GM12878 (cell line): ENCODE results near the gene TRIM61. TPM values are rescaled to one million over a fixed set of nuclear protein-coding genes. Genes with fewer than 3 reads are reported as not detected.
"Not testable (repeated sequence)": the region's sequence is repeated elsewhere in the genome, so short reads cannot be mapped to it uniquely, and the experiment has no call there.

Source experiments
- ATAC-seq: fragments of 200-7000 bp; cut with Tn5 transposase; 3 replicates; pipeline ENCODE4 v1.9.1; 2020; ENCODE audit warnings: mild to moderate bottlenecking, moderate library complexity
- BruUV-seq: library from RNA; stranded (reverse); fragments of 400-500 nt; replicated peaks from 2 replicates; lab custom pipeline; 2021; lab: Mats Ljungman, UMichigan
- CTCF ChIA-PET: fragments of 300-600 bp; sonication (Branson Sonifier 250); formaldehyde crosslinking; extraction: SDS; loops from one replicate; lab custom pipeline; 2021; ENCODE audit warnings: inconsistent platforms; lab: Yijun Ruan, JAX
- POLR2A ChIA-PET: fragments of 350-600 bp; formaldehyde crosslinking; extraction: SDS; loops from one replicate; lab custom pipeline; 2021; ENCODE audit warnings: inconsistent platforms; lab: Charles Lee
- RAD21 ChIA-PET: fragments of 300-600 bp; sonication (Branson Sonifier 250); formaldehyde crosslinking; loops from one replicate; lab custom pipeline; 2023; ENCODE audit warnings: antibody characterized with exemption; ENCODE audit not compliant: unreplicated experiment; lab: Charles Lee
- SMC1A ChIA-PET: fragments of 300-600 bp; sonication (Branson Sonifier 250); formaldehyde crosslinking; loops from one replicate; lab custom pipeline; 2023; ENCODE audit not compliant: unreplicated experiment, uncharacterized antibody; lab: Charles Lee
- DNase-seq: peaks from one replicate; pipeline ENCODE4 v3.0.0-alpha.2; 2011; ENCODE audit warnings: low read depth, low spot score
- FAIRE-seq: peaks from 3 replicates; lab custom pipeline; 2011; peaks lifted over from hg19 to GRCh38; lab: Jason Lieb, UNC
- H2AFZ ChIP-seq: 2 replicates; pipeline ENCODE4 v1.6.0; 2011; ENCODE audit warnings: low read depth, low read length, control low read depth; ENCODE audit not compliant: control insufficient read depth
- H3K27ac ChIP-seq: 2 replicates; pipeline ENCODE4 v1.5.1; 2011; ENCODE audit warnings: control low read depth; ENCODE audit not compliant: control insufficient read depth, insufficient read depth
- H3K27me3 ChIP-seq, 2 experiments: replicated peaks in 1 of 2; 2 replicates each; pipeline versions ENCODE4 v1.6.0 to v1.6.1; 2011; ENCODE audit warnings: low read length in 1 of 2; ENCODE audit not compliant: control insufficient read depth in 2 of 2, insufficient read depth in 2 of 2
- H3K36me3 ChIP-seq, 2 experiments: 2 replicates each; pipeline ENCODE4 v1.5.1; 2011; ENCODE audit warnings: low read length in 1 of 2; ENCODE audit not compliant: control insufficient read depth in 2 of 2, insufficient read depth in 2 of 2
- H3K4me1 ChIP-seq: 2 replicates; pipeline ENCODE4 v1.6.1; 2011; ENCODE audit warnings: mild to moderate bottlenecking, low read length, moderate library complexity, mixed read lengths; ENCODE audit not compliant: control insufficient read depth, insufficient read depth
- H3K4me2 ChIP-seq: 2 replicates; pipeline ENCODE4 v1.6.0; 2011; ENCODE audit warnings: control low read depth; ENCODE audit not compliant: control insufficient read depth, insufficient read depth
- H3K4me3 ChIP-seq: fragments of 200-600 bp; sonication (generic); 2 replicates; pipeline ENCODE4 v1.5.1; 2016
- H3K79me2 ChIP-seq: 2 replicates; pipeline ENCODE4 v1.6.0; 2011; ENCODE audit warnings: low read length; ENCODE audit not compliant: control insufficient read depth, insufficient read depth
- H3K9ac ChIP-seq: 2 replicates; pipeline ENCODE4 v1.8.0; 2011; ENCODE audit warnings: low read length, control low read depth, mixed read lengths; ENCODE audit not compliant: control insufficient read depth, insufficient read depth
- H3K9me3 ChIP-seq: replicated peaks from 3 replicates; pipeline ENCODE4 v1.5.1; 2011; ENCODE audit warnings: mild to moderate bottlenecking, low read length; ENCODE audit not compliant: control insufficient read depth, insufficient read depth
- H4K20me1 ChIP-seq: 2 replicates; pipeline ENCODE4 v1.6.0; 2011; ENCODE audit not compliant: control insufficient read depth, insufficient read depth
- ASH2L ChIP-seq: fragments of 300-600, 200-600 bp; sonication (generic); IDR thresholded peaks from 2 replicates; pipeline ENCODE4 v1.6.1; 2017; ENCODE audit warnings: low read depth, mild to moderate bottlenecking, borderline replicate concordance
- CBX3 ChIP-seq: fragments of 200-600 bp; sonication (generic); IDR thresholded peaks from 2 replicates; pipeline ENCODE4 v1.6.1; 2016; ENCODE audit warnings: low read depth, borderline replicate concordance
- CREB1 ChIP-seq: IDR thresholded peaks from 2 replicates; pipeline ENCODE4 v1.6.1; 2012; ENCODE audit warnings: low read depth, mild to moderate bottlenecking, inconsistent platforms
- GATAD2B ChIP-seq: fragments of 450-650 bp; conservative IDR thresholded peaks from 2 replicates; pipeline ENCODE4 v1.6.1; 2017; ENCODE audit warnings: low read depth, mild to moderate bottlenecking, moderate library complexity
- MXI1 ChIP-seq: fragments of 150-350 bp; IDR thresholded peaks from 2 replicates; pipeline ENCODE4 v1.6.1; 2011; ENCODE audit warnings: low read depth, mild to moderate bottlenecking, inconsistent platforms, low read length, improper control_type of control experiment
- NFXL1 ChIP-seq: fragments of 450-650 bp; IDR thresholded peaks from 2 replicates; pipeline ENCODE4 v1.6.1; 2017; ENCODE audit warnings: antibody characterized with exemption, mild to moderate bottlenecking, borderline replicate concordance
- NFYB ChIP-seq: IDR thresholded peaks from 2 replicates; pipeline ENCODE4 v1.6.1; 2011; ENCODE audit warnings: low read depth, mild to moderate bottlenecking, low read length, improper control_type of control experiment, moderate library complexity; ENCODE audit not compliant: insufficient read depth
- RELA ChIP-seq: fragments of 450-650 bp; IDR thresholded peaks from 2 replicates; pipeline ENCODE4 v1.8.0; 2014; ENCODE audit warnings: borderline replicate concordance; ENCODE audit not compliant: partially characterized antibody
- USF2 ChIP-seq: IDR thresholded peaks from 2 replicates; pipeline ENCODE4 v1.6.1; 2011; ENCODE audit warnings: low read depth, low read length, improper control_type of control experiment, borderline replicate concordance
- ZNF217 ChIP-seq: fragments of 450-650 bp; IDR thresholded peaks from 2 replicates; pipeline ENCODE4 v1.6.1; 2017; ENCODE audit warnings: antibody characterized with exemption, mild to moderate bottlenecking
- ZNF274 ChIP-seq: IDR thresholded peaks from one replicate; pipeline ENCODE4 v1.8.0; 2011; ENCODE audit not compliant: insufficient read length, insufficient read depth
- WGBS: methylation state at CpG from one replicate; pipeline ENCODE4 v1.1.6; 2016; ENCODE audit warnings: low lambda C conversion rate; ENCODE audit not compliant: insufficient replicate concordance, insufficient coverage; ENCODE audit errors: missing lambda C conversion rate; 5-methylcytosine and 5-hydroxymethylcytosine counted together
- in situ Hi-C: fragments of 300-500 bp; cut with MboI; formaldehyde crosslinking; loops from 9 replicates; pipeline ENCODE4 v1.14.3; 2018; ENCODE audit warnings: mixed read lengths
- intact Hi-C: fragments of 100-400 bp; cut with micrococcal nuclease; formaldehyde crosslinking; loops from one replicate; pipeline ENCODE4 v1.14.2; 2022; ENCODE audit not compliant: unreplicated experiment
- polyA plus RNA-seq, 11 experiments: library from polyadenylated mRNA; depleted of rRNA in 4 of 11; unstranded in 6 of 11; stranded (reverse) in 5 of 11; fragments of >200 nt; fragmentation: Nextera tagmentation in 4 of 11; fragmentation: Illumina TruSeq in 1 of 11; extraction: Ambion mirVana in 4 of 11; extraction: Trizol in 1 of 11; gene quantifications; 1 replicate in 1 of 11; 2 replicates in 10 of 11; pipeline versions ENCODE4 v1.2.1 to v1.2.3, GENCODE V29; 2011 to 2016; ENCODE audit warnings: inconsistent platforms in 2 of 11, missing spikeins in 2 of 11, low read depth in 1 of 11
- total RNA-seq, 4 experiments: library from RNA; depleted of rRNA in 3 of 4; stranded (reverse); fragments of >200 nt in 3 of 4; fragmentation: Illumina TruSeq in 1 of 4; extraction: Trizol in 1 of 4; gene quantifications; 2 replicates each; pipeline versions ENCODE4 v1.2.1 to v1.2.3, GENCODE V29; 2013 to 2021
- TF ChIP-seq, protein P1 (sequence below): IDR thresholded peaks from 2 replicates; pipeline ENCODE4 v1.6.1; 2012; ENCODE audit warnings: low read depth, low read length, improper control_type of control experiment
- TF ChIP-seq, protein P2 (sequence below): fragments of 450-650 bp; IDR thresholded peaks from 2 replicates; pipeline ENCODE4 v1.6.1; 2017; ENCODE audit warnings: mild to moderate bottlenecking

The TRIM61 gene
- total and polyA plus RNA-seq, 10 of the 15 experiments (the other 5 are each of a cell fraction or from before 2014, with no cell fraction given), result 3.2 to 10.9 (median 5.7) TPM

DNA sequence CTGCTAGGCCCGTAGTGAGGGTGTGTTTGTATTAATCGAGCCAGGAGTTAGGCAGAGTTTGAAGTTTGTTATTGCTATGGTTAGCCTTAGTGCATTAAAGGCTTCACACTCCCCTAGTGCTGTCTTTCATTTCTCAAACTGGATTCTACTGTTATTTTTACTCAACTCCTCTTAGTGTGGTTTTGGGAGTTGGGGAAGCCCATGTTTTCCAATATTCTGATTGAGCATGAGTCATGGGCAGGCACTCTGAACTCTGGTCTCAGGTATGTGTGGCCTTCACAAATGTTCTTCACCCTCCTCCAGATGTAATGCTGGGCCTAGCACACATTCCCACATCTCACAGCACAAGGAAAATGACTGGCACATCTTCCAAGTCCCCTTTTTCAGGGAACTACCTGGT is 50.4 kb downstream of the TRIM61 start:
- CTCF ChIA-PET, H3K79me2 ChIP-seq, H4K20me1 ChIP-seq, POLR2A ChIA-PET, ATAC-seq, H3K9me3 ChIP-seq, H3K4me3 ChIP-seq, H3K27me3 ChIP-seq, H3K4me2 ChIP-seq, H3K4me1 ChIP-seq, SMC1A ChIA-PET, H3K36me3 ChIP-seq, H3K9ac ChIP-seq, DNase-seq, intact Hi-C loops, BruUV-seq, H2AFZ ChIP-seq, RAD21 ChIA-PET, H3K27ac ChIP-seq: not testable (repeated sequence)
- in situ Hi-C loops, result loop anchor here (25.0 kb wide), 1 partner anchor 1765 kb away; the partner anchor contains the start of gene NAF1
- 100% methylated on average over 2 of the region's 2 CpGs for WGBS
- FAIRE-seq, result peak; percentile 97

DNA sequence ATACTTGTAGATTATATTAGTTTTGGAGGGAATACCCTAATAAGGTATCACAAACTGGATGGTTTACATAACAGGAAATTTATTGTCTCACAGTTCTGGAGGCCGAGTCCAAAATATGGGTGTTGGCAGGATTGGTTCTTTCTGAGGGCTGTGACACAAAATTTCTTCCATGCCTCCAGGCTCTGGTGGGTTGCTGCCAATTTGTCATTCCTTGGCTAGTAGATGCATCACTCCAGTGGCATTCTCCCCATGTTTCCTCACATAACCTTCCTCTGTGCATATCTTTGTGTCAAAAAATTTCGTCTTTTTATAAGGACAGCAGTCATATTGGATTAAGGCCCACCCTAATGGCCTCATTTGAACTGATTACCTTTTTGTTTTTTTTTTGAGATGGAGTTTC is 51.2 kb downstream of the TRIM61 start:
- intact Hi-C loops, result no loop called here
- Histone ChIP-seq H3K9me3 (no peaks in the 10 kb centered on the region; the same call in 2 of the 3 replicates), H3K79me2 (no peaks in the 10 kb centered on the region), H4K20me1 (no peaks in the 10 kb centered on the region), H3K36me3 (no peaks in the 10 kb centered on the region), H3K27me3 (no peaks in the 10 kb centered on the region), H3K27ac (no peak overlapping the region), H3K4me2 (no peak overlapping the region), H3K4me1 (peaks cover 6% of the 10 kb centered on the region; the same call in 1 of the 2 replicates), H3K4me3 (no peak overlapping the region), H3K9ac (no peak overlapping the region), H2AFZ (no peak overlapping the region)
- SMC1A ChIA-PET, result no interaction called here
- CTCF ChIA-PET, result interaction anchor here (0.6 to 0.9 kb wide), 2 partner anchors 8 to 36 kb away, joined by 3 to 4 read pairs; no protein-coding TSS in a partner anchor
- POLR2A ChIA-PET, result no interaction called here
- RAD21 ChIA-PET, result no interaction called here
- WGBS, result 32% methylated on average over 2 of the region's 2 CpGs
- no peak for ATAC-seq
- no peak for FAIRE-seq
- in situ Hi-C loops, result loop anchor here (25.0 kb wide), 1 partner anchor 1764 kb away; the partner anchor contains the start of gene NAF1
- DNase-seq, result no peak
- no TSS peak for BruUV-seq
- TF ChIP-seq NFYB (no peak), NFXL1 (no peak), MXI1 (no peak), GATAD2B (no peak), ZNF274 (no peak), CREB1 (no peak), CBX3 (no peak), RELA (no peak), USF2 (no peak), ZNF217 (no peak), ASH2L (no peak)
- TF ChIP-seq, protein P1, sequence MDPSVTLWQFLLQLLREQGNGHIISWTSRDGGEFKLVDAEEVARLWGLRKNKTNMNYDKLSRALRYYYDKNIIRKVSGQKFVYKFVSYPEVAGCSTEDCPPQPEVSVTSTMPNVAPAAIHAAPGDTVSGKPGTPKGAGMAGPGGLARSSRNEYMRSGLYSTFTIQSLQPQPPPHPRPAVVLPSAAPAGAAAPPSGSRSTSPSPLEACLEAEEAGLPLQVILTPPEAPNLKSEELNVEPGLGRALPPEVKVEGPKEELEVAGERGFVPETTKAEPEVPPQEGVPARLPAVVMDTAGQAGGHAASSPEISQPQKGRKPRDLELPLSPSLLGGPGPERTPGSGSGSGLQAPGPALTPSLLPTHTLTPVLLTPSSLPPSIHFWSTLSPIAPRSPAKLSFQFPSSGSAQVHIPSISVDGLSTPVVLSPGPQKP, result no peak
- TF ChIP-seq, protein P2, sequence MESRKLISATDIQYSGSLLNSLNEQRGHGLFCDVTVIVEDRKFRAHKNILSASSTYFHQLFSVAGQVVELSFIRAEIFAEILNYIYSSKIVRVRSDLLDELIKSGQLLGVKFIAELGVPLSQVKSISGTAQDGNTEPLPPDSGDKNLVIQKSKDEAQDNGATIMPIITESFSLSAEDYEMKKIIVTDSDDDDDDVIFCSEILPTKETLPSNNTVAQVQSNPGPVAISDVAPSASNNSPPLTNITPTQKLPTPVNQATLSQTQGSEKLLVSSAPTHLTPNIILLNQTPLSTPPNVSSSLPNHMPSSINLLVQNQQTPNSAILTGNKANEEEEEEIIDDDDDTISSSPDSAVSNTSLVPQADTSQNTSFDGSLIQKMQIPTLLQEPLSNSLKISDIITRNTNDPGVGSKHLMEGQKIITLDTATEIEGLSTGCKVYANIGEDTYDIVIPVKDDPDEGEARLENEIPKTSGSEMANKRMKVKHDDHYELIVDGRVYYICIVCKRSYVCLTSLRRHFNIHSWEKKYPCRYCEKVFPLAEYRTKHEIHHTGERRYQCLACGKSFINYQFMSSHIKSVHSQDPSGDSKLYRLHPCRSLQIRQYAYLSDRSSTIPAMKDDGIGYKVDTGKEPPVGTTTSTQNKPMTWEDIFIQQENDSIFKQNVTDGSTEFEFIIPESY, result no peak
